Liver (tissue), 3 donors: ENCODE data around the gene EDA.

Source experiments
- ATF3 ChIP-seq: IDR thresholded peaks from 2 replicates; pipeline ENCODE4 v1.6.1; 2016; ENCODE audit warnings: antibody characterized with exemption
- CTCF ChIP-seq: fragments of 150-350 bp; IDR thresholded peaks from 2 replicates; pipeline ENCODE4 v1.5.1; 2017; ENCODE audit warnings: improper control_type of control experiment, low read depth, low read length; ENCODE audit not compliant: missing input control
- EGR1 ChIP-seq, 2 donors: IDR thresholded peaks; 2 replicates each; pipeline ENCODE4 v1.6.1; 2016 to 2018; ENCODE audit warnings: antibody characterized with exemption in 2 of 2, low read depth in 2 of 2
- GABPA ChIP-seq, 2 donors: IDR thresholded peaks in 1 of 2; conservative IDR thresholded peaks in 1 of 2; 2 replicates each; pipeline ENCODE4 v1.6.1; 2016; ENCODE audit warnings: antibody characterized with exemption in 2 of 2, mild to moderate bottlenecking in 1 of 2, moderate library complexity in 1 of 2
- MAX ChIP-seq: IDR thresholded peaks from 2 replicates; pipeline ENCODE4 v1.6.1; 2016; ENCODE audit warnings: antibody characterized with exemption
- RAD21 ChIP-seq, 2 donors: IDR thresholded peaks; 2 replicates each; pipeline ENCODE4 v1.6.1; 2016; ENCODE audit warnings: antibody characterized with exemption in 2 of 2, mild to moderate bottlenecking in 2 of 2
- REST ChIP-seq: IDR thresholded peaks from 2 replicates; pipeline ENCODE4 v1.6.1; 2016; ENCODE audit warnings: antibody characterized with exemption, mild to moderate bottlenecking
- SP1 ChIP-seq: IDR thresholded peaks from 2 replicates; pipeline ENCODE4 v1.6.1; 2018; ENCODE audit warnings: antibody characterized with exemption, mild to moderate bottlenecking
- TAF1 ChIP-seq: conservative IDR thresholded peaks from 2 replicates; pipeline ENCODE4 v1.6.1; 2016; ENCODE audit warnings: antibody characterized with exemption, mild to moderate bottlenecking
- YY1 ChIP-seq: IDR thresholded peaks from 2 replicates; pipeline ENCODE4 v1.6.1; 2016; ENCODE audit warnings: antibody characterized with exemption, mild to moderate bottlenecking
- donor health status: healthy.
- donor health status: healthy.

GRCh38 chrX:70088751-70089150 lies 472.8 kb downstream of the EDA start:
- no peak for TF ChIP-seq TAF1
- no peak for TF ChIP-seq CTCF
- TF ChIP-seq REST = no peak
- no peak for TF ChIP-seq RAD21 (IDR thresholded peaks at IDR 0.05)
- TF ChIP-seq GABPA (IDR thresholded peaks at IDR 0.05 in 1 of 2, conservative IDR thresholded peaks at IDR 0.05 in 1 of 2) = no peak
- no peak for TF ChIP-seq EGR1 (IDR thresholded peaks at IDR 0.05; ENCODE audit: low read depth in 2 of 2)
- TF ChIP-seq YY1 = no peak
- no peak for TF ChIP-seq ATF3
- no peak for TF ChIP-seq MAX
- no peak for TF ChIP-seq SP1
